ENCODE results near the gene ANKRD23.

The ANKRD23 gene

GRCh38 chr2:96870626-96871255, 26.9 kb upstream of the ANKRD23 start:
- DNase-seq (ENCODE audit: low read depth), result no peak
- no peak for TF ChIP-seq CTCF (conservative IDR thresholded peaks at IDR 0.05; ENCODE audit: low read depth, low read length)

GRCh38 chr2:96869822-96870625, 26.2 kb upstream of the ANKRD23 start, which contains the start of gene SEMA4C:
SEMA4C (minus strand) TSS chr2:96870080; CDS start chr2:96867886, 2,194 bp downstream.
- peak; percentile 53 for DNase-seq (ENCODE audit: low read depth)
- H3K4me3 ChIP-seq (ENCODE audit: low read depth, low read length), result peak within 1 kb of the TSS; percentile 89
- no peak for TF ChIP-seq CTCF (conservative IDR thresholded peaks at IDR 0.05; ENCODE audit: low read depth, low read length)

More at GRCh38 chr2:96870626-96871255, 26.9 kb upstream of the ANKRD23 start:
- peak overlapping the region; percentile 89 for H3K4me3 ChIP-seq (ENCODE audit: low read depth, low read length)

- peak; percentile 92 for DNase-seq (ENCODE audit: low read depth)
- no peak for TF ChIP-seq CTCF (conservative IDR thresholded peaks at IDR 0.05; ENCODE audit: low read depth, low read length)
- peak overlapping the region; percentile 89 for H3K4me3 ChIP-seq (ENCODE audit: low read depth, low read length)
Measured at GRCh38 chr2:96869281-96869821, 25.5 kb upstream of the ANKRD23 start.

GRCh38 chr2:96868555-96869280, 24.9 kb upstream of the ANKRD23 start:
- DNase-seq (ENCODE audit: low read depth), result peak; percentile 95
- peak; percentile 41 for TF ChIP-seq CTCF (conservative IDR thresholded peaks at IDR 0.05; ENCODE audit: low read depth, low read length)
- peak overlapping the region; percentile 89 for H3K4me3 ChIP-seq (ENCODE audit: low read depth, low read length)

GRCh38 chr2:96867756-96868554, 24.1 kb upstream of the ANKRD23 start:
- TF ChIP-seq CTCF (conservative IDR thresholded peaks at IDR 0.05; ENCODE audit: low read depth, low read length), result no peak
- DNase-seq (ENCODE audit: low read depth), result peak; percentile 70
- H3K4me3 ChIP-seq (ENCODE audit: low read depth, low read length), result peak overlapping the region; percentile 89
